Rectal smooth muscle tissue (tissue), 1 donor: Measurements from ENCODE around the gene MAP2K2.

ENCODE experiments used
- H3K27ac ChIP-seq: one replicate; pipeline ENCODE4 v1.7.0; 2013; ENCODE audit warnings: low read depth, low read length, inconsistent platforms
- H3K27me3 ChIP-seq: one replicate; pipeline ENCODE4 v1.7.0; 2013; ENCODE audit warnings: low read length; ENCODE audit not compliant: control insufficient read depth, insufficient read depth
- H3K36me3 ChIP-seq: one replicate; pipeline ENCODE4 v1.7.0; 2013; ENCODE audit warnings: low read length; ENCODE audit not compliant: control insufficient read depth, insufficient read depth
- H3K4me1 ChIP-seq: one replicate; pipeline ENCODE4 v1.7.0; 2013; ENCODE audit warnings: low read length; ENCODE audit not compliant: control insufficient read depth, insufficient read depth
- H3K4me3 ChIP-seq: one replicate; pipeline ENCODE4 v1.7.0; 2013; ENCODE audit warnings: low read length
- H3K9ac ChIP-seq: one replicate; pipeline ENCODE4 v1.7.0; 2013; ENCODE audit warnings: low read length

Gene MAP2K2

GRCh38 chr19:4102339-4103079, 21.4 kb downstream of the MAP2K2 start:
- Histone ChIP-seq H3K4me1 (no peaks in the 10 kb centered on the region), H3K27me3 (no peaks in the 10 kb centered on the region), H3K9ac (no peak overlapping the region), H3K36me3 (peaks cover 22% of the 10 kb centered on the region), H3K4me3 (no peak overlapping the region), H3K27ac (no peak overlapping the region)

GRCh38 chr19:4101496-4101770, 22.5 kb downstream of the MAP2K2 start:
- H3K27ac ChIP-seq, result no peak overlapping the region
- peaks cover 20% of the 10 kb centered on the region for H3K36me3 ChIP-seq
- no peaks in the 10 kb centered on the region for H3K4me1 ChIP-seq
- H3K27me3 ChIP-seq, result no peaks in the 10 kb centered on the region
- H3K9ac ChIP-seq, result no peak overlapping the region
- no peak overlapping the region for H3K4me3 ChIP-seq

GRCh38 chr19:4100647-4101495, 23.1 kb downstream of the MAP2K2 start:
- Histone ChIP-seq H3K4me1 (no peaks in the 10 kb centered on the region), H3K4me3 (no peak overlapping the region), H3K27me3 (no peaks in the 10 kb centered on the region), H3K9ac (no peak overlapping the region), H3K27ac (no peak overlapping the region), H3K36me3 (peaks cover 20% of the 10 kb centered on the region)

- Histone ChIP-seq H3K4me1 (no peaks in the 10 kb centered on the region), H3K4me3 (no peak overlapping the region), H3K9ac (no peak overlapping the region), H3K27ac (no peak overlapping the region), H3K36me3 (peaks cover 20% of the 10 kb centered on the region), H3K27me3 (no peaks in the 10 kb centered on the region)
Observed at GRCh38 chr19:4099041-4099764, 24.7 kb downstream of the MAP2K2 start.

GRCh38 chr19:4098493-4098892, 25.4 kb downstream of the MAP2K2 start:
- no peak overlapping the region for H3K9ac ChIP-seq
- peaks cover 20% of the 10 kb centered on the region for H3K36me3 ChIP-seq
- H3K27ac ChIP-seq, result no peak overlapping the region
- H3K4me3 ChIP-seq, result no peak overlapping the region
- H3K27me3 ChIP-seq, result no peaks in the 10 kb centered on the region
- H3K4me1 ChIP-seq, result no peaks in the 10 kb centered on the region

GRCh38 chr19:4097501-4097900, 26.4 kb downstream of the MAP2K2 start:
- peaks cover 20% of the 10 kb centered on the region for H3K36me3 ChIP-seq
- H3K27ac ChIP-seq, result no peak overlapping the region

GRCh38 chr19:4096049-4096892, 27.7 kb downstream of the MAP2K2 start:
- no peaks in the 10 kb centered on the region for H3K4me1 ChIP-seq
- H3K36me3 ChIP-seq, result peaks cover 13% of the 10 kb centered on the region
- no peak overlapping the region for H3K4me3 ChIP-seq
- no peak overlapping the region for H3K27ac ChIP-seq
- H3K9ac ChIP-seq, result no peak overlapping the region
- no peaks in the 10 kb centered on the region for H3K27me3 ChIP-seq

More at GRCh38 chr19:4097501-4097900, 26.4 kb downstream of the MAP2K2 start:
- H3K4me1 ChIP-seq, result no peaks in the 10 kb centered on the region
- no peaks in the 10 kb centered on the region for H3K27me3 ChIP-seq
- no peak overlapping the region for H3K9ac ChIP-seq
- no peak overlapping the region for H3K4me3 ChIP-seq

GRCh38 chr19:4095488-4095844, 28.5 kb downstream of the MAP2K2 start:
- H3K4me1 ChIP-seq, result no peaks in the 10 kb centered on the region
- no peaks in the 10 kb centered on the region for H3K27me3 ChIP-seq
- no peak overlapping the region for H3K9ac ChIP-seq
- H3K36me3 ChIP-seq, result peaks cover 12% of the 10 kb centered on the region
- no peak overlapping the region for H3K4me3 ChIP-seq
- no peak overlapping the region for H3K27ac ChIP-seq

- H3K27me3 ChIP-seq, result no peaks in the 10 kb centered on the region
- H3K4me1 ChIP-seq, result no peaks in the 10 kb centered on the region
- peaks cover 12% of the 10 kb centered on the region for H3K36me3 ChIP-seq
- H3K27ac ChIP-seq, result no peak overlapping the region
- no peak overlapping the region for H3K9ac ChIP-seq
- no peak overlapping the region for H3K4me3 ChIP-seq
Observed at GRCh38 chr19:4094761-4095487, 29.0 kb downstream of the MAP2K2 start.

GRCh38 chr19:4094291-4094690, 29.6 kb downstream of the MAP2K2 start:
- Histone ChIP-seq H3K27me3 (no peaks in the 10 kb centered on the region), H3K4me3 (no peak overlapping the region), H3K4me1 (no peaks in the 10 kb centered on the region), H3K27ac (no peak overlapping the region), H3K9ac (no peak overlapping the region), H3K36me3 (peaks cover 18% of the 10 kb centered on the region)

- no peak overlapping the region for H3K9ac ChIP-seq
- no peak overlapping the region for H3K27ac ChIP-seq
- H3K4me1 ChIP-seq, result no peaks in the 10 kb centered on the region
- H3K27me3 ChIP-seq, result no peaks in the 10 kb centered on the region
- peaks cover 17% of the 10 kb centered on the region for H3K36me3 ChIP-seq
- H3K4me3 ChIP-seq, result no peak overlapping the region
Observed at GRCh38 chr19:4093643-4094175, 30.2 kb downstream of the MAP2K2 start.
